Upper lobe of left lung (tissue), 4 donors: Measurements from ENCODE around the gene KCNK2.

ENCODE experiments used
- CTCF ChIP-seq, 6 experiments: fragments of 450-650 bp in 4 of 6; fragments of 200-600 bp in 2 of 6; sonication (generic) in 2 of 6; IDR thresholded peaks; one replicate each; pipeline ENCODE4 v1.5.1; 2016 to 2019; ENCODE audit warnings: antibody characterized with exemption in 6 of 6
- EP300 ChIP-seq, 4 donors: sonication (generic); formaldehyde crosslinking; IDR thresholded peaks; one replicate each; pipeline ENCODE4 v1.5.1; 2017; ENCODE audit warnings: antibody characterized with exemption in 4 of 4, control low read depth in 2 of 4
- POLR2A ChIP-seq, 4 donors: fragments of 450-650 bp; IDR thresholded peaks; one replicate each; pipeline ENCODE4 v1.5.1; 2016 to 2017; ENCODE audit warnings: antibody characterized with exemption in 4 of 4, mild to moderate bottlenecking in 2 of 4
- POLR2AphosphoS5 ChIP-seq, 2 donors: sonication (generic); formaldehyde crosslinking; IDR thresholded peaks; one replicate each; pipeline ENCODE4 v1.5.1; 2017; ENCODE audit warnings: antibody characterized with exemption in 2 of 2

GRCh38 chr1:215201283-215201682, 118.7 kb downstream of the KCNK2 start:
- no peak for TF ChIP-seq CTCF (IDR thresholded peaks at IDR 0.05)
- TF ChIP-seq POLR2A (IDR thresholded peaks at IDR 0.05), result no peak
- no peak for TF ChIP-seq EP300 (IDR thresholded peaks at IDR 0.05)
- TF ChIP-seq POLR2AphosphoS5 (IDR thresholded peaks at IDR 0.05), result no peak
